H4 (cell line): ENCODE data around the gene CFAP77. TPM values are rescaled to one million over a fixed set of nuclear protein-coding genes. Genes with fewer than 3 reads are reported as not detected.

Experiments used
- DNase-seq: peaks from one replicate; pipeline ENCODE4 v3.0.0-alpha.2; 2015; ENCODE audit warnings: low spot score
- total RNA-seq: library from RNA; depleted of rRNA; stranded (reverse); fragments of >200 nt; shearing (Covaris generic); gene quantifications from 2 replicates; pipeline ENCODE4 v1.2.3, GENCODE V29; 2014

CFAP77 gene
- total RNA-seq, 1 experiment from 2014 or later = not detected

DNA sequence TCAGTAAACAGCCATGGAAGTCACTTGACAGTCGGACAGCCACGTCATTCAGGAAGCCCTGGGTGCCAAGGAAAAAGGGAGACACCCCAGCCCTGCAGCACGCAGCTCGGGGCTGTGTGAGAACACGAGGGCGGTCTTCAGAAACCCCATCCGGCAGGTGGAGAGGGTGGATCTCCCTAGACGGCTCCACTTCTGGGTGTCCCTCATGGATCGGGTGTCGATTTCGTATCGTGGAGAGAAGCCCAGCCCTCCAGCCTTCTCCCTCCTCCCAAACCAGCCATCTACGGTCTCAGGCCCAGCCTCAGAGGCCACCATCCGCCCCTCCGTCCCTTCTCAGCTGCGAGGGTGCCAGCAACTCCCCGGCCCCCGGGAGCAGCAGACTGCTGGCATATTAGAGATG lies 106.9 kb downstream of the CFAP77 start:
- DNase-seq = no peak

DNA sequence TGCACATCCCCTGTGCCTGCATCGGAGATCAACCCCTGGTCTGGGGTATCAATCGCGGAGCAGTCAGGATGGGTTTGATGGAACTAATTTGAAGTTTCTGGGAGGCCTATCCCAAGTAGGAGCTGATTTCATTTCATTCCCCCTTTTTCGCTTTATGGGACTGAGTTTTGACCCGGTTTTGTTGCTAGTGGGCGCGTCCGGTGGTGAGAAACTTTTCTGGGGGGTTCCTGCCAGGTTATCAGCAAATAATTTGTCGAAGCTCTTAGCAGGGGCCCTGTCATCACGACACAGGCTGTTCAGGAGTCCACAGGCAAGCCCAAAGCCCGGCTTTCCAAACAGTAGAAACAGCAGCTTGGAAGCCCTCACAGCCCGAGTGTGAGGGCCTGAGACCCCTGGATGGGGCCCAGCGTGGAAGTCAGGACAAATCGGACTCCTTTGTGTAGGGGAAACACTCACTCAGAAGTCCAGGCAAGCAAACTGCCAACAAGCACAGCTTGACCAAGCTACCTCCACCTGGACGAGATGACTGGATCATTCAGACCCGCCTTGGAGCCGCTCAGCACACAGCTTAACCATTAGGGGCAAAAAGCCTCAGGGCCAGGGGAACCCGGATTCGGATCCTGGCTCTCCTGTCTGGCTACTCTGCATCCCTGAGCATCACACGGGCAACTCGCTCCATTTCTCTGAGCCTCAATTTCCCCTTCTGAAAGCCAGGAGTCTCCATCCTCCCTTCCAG lies 108.0 kb downstream of the CFAP77 start:
- no peak for DNase-seq

DNA sequence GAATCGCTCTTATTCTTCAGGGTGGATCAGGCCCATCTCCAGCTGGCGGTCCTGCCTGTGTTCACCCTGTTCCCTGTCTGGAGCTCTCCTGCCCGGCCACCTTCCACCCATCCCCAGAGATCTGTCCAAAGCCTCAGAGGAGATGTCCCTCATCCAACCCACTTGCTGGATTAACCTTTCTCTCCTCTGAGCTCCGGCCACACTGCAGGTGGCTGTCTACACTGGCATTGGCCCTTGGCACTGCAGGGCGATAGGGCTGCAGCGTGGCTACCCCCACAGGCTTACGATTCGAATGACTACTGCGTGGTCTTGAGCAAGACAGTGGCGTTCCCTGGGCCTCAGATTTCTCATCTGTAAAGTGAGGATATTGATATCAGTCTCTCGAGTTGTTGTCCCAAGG lies 108.6 kb downstream of the CFAP77 start:
- DNase-seq = no peak

DNA sequence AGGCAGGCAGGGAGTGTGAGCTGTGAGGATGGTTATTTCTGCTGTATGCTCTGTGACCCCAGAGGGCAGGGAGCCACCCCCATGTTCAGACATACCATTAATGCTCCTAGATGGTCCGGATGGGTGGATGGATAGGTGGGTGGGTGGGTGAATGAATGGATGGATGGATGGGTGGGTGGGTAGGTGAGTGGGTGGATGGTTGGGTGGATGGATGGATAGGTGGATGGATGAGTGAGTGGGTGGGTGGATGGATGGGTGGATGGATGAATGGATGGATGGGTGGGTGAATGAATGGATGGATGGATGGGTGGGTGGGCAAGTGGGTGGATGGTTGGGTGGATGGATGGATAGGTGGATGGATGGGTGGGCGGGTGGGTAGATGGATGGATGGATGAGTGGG lies 109.0 kb downstream of the CFAP77 start:
- DNase-seq = no peak

DNA sequence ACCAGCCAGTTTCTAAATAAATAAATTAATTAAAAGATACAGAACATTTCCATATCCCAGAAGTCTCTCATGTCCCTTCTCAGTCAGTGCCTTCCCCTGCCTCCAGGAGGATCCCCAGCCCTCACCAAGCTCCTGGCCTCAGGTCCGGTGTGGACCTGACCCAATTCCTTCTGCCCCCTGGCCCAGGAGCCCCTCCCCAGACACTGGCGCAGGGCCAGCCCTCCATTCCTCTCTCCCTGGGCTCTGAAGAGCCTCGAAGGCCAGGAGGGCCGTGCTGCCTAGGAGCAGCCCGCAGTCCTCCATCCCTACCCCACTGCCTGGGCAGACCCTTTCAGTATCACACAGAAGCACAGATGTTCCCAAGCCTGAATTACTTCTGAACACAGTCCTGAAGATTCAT lies 110.6 kb downstream of the CFAP77 start:
- no peak for DNase-seq

DNA sequence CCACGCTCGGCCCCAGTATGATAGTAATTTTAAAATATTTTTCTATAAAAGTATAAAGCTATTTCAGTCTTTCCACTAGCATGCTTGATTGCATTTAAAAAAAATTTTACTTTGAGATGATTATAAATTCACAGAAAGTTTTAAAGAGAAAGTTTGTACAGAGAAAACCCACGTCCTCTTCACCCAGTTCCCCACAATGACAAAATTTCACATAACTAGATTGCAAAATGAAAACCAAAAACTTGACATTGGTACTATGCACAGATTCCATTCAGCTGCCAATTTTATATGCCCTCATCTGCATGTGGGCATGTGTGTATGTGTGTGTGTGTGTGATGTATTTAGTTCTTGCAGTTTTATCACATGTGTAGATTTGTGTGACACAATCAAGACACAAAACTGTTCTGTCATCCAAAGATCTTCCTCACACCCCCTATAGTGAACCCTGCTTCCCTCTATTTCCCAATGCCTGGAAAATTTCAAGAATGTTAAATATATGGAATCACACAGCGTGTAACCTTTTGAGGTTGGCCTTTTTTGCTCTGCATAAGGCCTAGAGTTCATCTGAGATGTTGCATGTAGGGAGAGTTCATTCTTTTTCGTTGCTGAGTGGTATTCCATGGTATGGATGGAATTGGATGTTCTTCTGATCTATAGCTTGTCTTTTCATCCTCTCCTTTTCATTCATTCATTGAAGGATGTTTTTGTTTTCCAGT lies 115.5 kb downstream of the CFAP77 start:
- DNase-seq = no peak

DNA sequence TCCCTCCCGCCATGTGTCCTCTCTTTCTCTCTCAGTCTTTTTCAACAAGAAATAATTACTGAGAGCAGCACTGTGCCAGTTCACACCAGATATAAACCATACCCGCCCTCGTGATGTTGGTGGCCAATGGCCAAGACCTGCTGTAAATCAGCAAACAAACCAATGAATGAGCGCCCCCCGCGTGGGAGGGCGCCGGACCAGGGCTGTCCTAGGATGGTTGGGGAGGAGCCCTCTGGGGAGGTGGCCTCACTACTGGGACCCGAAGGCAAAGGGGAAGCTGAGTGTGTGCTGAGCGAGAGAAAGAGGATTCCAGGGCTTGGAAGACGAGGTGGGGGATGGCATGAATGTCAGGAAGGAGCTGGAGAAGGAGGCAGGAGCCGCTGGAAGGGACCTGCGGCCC lies 121.2 kb downstream of the CFAP77 start:
- no peak for DNase-seq

DNA sequence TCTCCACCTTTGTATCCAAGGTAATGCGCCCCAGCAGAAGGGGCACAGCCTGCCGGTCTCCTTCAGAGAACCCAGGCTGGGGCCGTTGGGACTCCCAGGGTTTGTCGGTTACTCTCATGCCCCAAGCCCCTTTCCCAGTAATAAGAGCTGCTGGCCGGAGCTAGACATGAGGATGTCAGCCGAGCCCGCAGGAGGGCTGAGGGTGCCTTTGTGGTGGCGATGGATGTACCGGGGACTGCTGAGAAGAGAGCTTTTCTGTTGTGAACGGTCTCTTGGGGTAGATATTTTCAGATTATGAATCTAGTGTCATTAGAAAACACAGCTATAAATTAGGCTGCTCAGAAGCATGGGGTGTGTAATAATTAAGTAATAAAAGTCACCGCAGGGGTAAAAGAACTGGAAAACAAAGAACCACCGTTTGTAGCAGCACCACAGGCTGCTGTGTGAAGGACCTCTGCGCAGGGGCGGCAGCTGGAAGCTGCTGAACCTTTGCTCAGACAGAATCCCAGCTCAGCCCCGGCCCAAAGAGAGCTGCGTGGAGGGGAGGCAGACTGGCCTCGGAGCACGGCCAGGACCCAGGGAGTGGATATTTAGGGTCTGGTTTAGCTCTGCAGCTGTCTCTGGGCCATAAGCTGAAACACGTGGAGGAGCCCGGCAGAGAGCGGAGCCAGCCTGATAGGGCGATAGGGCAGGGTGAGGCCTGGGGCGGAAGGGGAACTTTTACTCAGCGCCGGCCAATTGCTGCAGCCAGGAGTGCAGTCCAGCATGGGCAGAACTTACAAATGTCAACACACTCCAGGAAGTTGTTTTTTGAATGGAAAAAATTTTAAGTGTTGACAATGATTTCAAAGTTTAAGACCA lies 121.9 kb downstream of the CFAP77 start:
- no peak for DNase-seq

DNA sequence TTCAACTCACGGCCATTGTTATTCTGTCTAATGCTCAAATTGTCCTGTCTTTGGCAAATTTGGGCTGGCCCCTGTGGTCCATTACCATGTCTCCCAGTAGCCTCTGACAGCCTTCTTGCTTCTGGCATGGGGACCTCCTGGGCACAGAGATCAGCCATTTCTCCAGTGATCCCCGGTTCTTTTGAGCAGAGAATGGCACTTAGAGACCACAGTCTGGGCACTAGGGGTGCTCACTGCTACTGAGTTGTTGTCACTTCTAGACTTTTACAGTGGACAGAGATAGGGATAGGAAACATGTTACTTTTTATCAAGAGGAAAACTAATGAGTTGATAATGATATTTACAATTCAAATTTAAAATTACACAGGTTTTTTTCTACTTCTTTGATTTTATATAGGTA lies 124.8 kb downstream of the CFAP77 start:
- no peak for DNase-seq

DNA sequence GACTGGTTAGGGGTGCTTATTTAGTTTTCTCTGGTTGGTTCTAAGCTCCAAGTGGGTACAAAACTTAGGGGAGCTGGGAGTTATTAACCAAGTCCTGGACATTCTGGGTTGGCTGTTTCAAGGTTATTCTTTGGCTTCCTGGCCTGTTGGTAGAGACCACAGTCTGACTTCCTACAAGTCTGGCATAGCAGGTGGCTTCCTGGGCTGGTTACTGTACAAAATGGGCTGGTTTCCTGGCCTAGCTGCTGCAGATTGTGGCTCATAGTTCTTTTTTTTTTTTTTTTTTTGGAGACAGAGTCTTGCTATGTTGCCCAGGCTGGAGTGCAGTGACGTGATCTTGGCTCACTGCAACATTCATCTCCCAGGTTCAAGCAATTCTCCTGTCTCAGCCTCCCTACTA lies 126.1 kb downstream of the CFAP77 start:
- DNase-seq = no peak

DNA sequence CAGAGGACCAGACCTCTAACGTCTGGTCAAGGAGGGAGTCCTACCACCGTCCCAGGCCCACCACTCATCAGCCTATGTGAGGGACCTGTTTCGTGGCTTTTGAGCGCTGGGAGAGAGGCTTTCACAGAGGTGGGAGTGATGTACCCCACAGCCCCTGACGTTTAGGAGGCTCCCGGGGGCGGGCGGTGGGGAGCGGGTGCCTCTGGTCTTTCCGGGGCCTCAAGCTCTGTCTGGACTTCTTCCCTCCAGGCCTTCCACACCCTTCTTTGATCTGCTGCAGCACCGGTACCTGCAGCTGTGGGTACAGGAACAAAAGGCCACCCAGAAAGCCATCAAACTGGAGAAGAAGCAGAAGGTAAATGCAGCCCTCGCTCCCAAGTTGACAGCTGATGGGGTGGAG lies 127.3 kb downstream of the CFAP77 start:
- DNase-seq = no peak

DNA sequence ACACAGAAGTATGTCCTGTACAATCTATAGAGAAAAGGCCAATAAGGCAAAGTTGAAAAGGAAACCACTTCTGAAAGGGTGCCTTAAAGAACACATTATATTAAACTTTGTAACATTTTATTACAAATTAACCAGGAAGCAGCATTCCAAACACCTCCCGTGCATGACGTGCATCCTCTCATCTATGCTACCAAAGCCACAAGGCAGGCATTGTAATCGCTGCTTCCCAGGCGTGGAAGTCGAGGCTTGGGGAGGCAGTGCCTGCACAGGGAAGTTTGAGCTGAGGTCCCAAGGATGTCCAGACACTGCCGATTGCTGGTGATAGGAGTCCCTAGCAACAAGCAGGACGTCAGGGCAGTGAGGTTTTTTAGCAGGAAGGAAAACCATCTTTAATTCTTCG lies 128.1 kb downstream of the CFAP77 start:
- no peak for DNase-seq

DNA sequence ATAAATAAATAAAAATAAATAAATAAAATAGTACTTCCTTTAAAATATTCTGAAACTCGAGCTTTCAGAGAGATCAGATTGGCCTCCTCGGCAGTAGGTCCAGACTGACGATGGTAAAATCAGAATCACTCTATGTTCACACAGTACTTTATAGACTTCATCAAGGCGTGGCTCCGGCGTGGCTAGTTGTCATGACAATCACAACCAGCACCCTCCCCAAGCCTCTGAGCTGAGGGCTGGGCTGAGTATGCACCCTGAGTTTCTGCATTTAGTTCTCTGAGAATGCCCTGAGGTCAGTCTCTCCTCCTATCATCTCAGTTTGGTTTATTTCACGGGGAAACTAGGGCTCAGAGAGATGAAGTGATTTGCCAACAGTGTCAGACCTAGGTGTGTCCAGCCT lies 129.1 kb downstream of the CFAP77 start:
- DNase-seq = no peak

DNA sequence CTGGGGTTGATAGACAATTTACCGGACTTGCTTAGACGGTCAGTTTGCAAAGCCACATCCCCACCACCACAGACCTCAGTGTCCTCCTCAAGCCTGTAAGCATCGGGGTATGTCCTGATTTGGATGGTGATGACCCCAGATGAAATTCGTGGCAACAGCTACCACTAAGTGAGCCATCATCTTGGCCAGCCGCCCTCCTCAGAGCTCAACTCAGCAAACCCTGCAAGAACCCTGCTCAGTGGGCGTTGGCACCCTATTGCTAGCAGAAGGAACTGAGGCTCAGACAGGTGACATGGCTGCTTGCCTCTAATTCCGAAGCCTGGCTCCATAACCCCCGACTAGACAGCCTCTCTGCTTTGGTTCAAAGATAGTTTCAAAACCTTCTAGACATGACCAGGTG lies 131.0 kb downstream of the CFAP77 start:
- DNase-seq = no peak

DNA sequence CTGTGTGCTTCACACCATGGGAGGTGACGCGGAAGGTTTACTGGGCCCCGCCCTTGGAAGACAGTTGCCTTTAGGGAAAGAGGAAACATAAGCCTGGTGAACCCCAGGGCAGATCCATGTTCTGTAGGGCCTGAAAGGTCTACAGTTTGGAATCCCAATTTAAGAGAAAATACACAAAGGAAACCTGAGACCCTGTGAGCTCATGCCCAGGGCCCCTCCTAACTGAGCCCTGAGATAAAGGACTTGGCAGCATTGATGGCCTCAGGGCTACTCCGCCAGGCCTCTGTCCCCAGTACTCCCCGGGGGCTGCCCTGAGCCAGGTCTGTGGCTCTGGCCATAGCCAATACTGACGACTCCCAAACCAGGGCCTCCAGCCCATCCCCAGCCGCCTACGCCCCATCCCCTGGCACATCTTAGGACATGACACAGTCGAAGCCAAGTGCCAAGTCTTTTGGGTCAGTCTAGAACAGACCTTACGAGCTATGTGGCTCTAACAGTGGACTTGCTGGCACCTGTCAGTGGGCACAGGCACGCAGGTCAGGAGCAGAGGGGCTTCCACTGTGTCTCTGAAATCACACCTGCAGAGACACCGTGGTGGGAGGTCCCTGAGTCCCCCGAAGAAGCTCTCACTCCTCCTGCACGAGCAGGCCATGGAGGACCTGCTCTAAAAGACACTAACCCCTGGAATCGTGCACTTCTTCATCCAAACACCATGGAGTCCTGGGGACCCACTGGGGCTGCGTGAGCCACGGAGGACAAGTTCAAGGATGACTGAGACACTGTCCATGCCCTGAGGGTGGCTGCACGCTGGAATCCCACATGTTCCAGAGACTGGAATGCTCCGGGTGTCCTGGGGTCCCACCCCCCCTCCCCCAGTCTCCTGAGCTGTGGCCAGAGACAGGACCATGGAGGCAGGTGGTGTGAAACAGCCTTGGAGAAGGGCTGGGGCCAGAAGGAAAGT lies 132.1 kb downstream of the CFAP77 start:
- no peak for DNase-seq

DNA sequence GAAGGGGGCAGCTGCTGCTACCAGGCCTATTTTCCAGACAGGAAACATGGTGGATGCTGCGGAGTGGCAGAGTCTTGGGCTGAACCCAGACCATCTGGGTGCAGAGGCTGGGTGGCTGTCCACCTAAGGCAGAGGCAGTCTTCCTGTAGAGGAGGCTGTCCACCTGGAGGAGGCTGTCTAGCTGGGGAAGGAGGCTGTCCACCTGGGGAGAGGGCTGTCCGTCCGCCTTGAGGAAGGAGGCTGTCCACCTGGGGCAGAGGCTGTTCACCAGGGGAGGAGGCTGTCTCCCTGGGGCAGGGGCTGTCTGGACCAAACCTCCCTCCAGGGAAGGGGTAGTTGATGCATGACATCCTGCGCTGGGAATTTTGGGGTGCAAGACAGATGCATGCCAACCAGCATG lies 133.2 kb downstream of the CFAP77 start:
- DNase-seq = no peak

DNA sequence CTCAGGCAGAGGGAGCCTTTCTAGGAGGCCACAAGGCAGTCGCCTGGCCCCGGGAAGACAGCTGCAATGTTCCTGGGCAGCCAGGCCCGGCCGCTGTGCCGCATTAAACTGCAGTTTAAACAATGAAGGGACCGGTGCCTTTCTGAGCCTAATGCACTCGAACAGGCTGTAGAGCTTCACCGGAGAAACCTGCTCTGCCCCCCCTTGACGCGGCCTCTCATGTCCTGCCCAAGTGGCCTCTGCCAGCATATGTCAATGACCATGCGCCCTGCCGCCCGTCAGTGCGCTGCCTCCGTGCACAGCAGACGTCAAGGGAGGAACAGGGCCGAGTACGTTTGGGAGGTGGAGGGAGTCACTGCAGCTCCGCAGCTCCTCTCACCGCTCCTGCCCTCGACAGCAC lies 133.9 kb downstream of the CFAP77 start:
- no peak for DNase-seq

DNA sequence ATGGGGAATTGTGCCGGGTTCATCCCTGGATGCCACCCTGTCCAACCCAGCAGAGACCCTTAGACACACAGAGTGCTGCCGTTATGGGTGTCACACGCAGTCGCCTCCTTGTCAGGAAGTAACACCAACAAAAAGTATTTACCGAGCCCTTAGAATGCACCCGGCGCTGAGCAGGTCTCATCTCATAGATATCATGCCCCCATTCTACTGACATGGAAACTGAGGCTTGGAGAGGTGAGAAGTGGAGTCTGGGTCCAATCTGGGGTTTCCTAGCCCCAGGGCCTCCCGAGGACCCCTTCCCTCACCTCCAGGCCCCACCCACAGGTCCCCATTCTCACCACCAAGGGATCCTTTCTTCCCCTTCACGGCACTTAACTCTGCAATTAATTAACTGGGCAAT lies 135.6 kb downstream of the CFAP77 start:
- DNase-seq = no peak

DNA sequence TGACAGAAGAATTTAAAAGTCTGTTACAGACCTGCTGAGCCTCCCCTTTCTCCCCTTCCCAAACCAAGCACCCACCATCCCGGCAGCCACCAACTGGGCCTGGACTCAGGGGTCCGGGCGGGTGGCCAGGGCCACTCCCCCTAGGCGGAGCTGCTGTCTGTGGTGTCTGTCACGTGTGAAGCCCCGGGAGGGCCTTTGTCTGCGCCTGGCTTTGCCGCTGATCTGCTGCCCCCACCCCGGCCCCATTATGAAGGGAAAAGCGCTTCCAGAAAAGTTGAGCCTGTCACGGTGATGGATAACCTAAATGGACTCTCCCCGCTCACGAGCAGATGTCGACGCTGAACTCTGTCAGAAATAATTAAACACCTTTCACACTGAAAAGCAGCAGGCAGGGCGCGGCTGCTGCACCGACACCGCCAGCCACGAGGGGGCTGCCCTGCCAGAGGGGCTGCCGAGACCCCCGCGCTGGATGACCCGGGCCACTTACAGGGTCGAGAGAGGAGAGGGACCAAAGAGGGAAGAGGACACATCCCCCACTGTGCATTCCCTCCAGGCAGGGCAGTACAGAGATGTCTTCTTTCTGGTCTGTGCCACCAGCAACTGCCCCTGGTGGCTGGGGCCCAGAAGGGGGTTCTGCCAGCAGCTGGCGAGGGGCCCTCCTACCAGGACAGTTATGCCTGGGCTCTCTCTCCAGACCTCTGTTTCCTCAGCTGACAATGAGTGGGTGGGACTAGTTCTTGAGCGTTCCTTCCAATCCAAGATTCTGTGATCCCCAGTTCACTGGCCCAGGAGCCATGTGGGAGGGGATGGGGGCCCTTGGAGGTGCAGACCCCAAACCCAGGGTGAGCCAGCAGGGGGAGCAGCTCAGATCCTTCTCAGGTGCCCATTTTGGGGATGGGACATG lies 136.4 kb downstream of the CFAP77 start:
- no peak for DNase-seq

DNA sequence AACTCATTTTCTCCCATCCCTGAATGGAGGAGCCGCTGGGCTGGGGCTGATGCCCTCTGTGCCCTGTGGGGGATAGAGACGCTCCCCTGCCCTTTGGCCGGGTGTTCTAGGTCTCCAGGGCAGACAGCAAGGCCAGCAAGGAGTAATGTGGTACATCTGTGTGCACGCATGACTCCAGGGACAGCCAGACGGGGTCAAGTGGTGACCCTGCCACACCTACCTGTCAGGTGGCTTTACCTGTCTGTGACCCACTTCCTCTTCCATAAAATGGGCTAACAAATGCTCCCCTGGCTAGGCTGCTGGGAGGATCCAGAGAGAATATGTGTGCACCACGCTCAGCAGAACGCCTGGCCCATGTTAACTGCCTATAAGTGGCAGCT lies 137.0 kb downstream of the CFAP77 start:
- DNase-seq = no peak

DNA sequence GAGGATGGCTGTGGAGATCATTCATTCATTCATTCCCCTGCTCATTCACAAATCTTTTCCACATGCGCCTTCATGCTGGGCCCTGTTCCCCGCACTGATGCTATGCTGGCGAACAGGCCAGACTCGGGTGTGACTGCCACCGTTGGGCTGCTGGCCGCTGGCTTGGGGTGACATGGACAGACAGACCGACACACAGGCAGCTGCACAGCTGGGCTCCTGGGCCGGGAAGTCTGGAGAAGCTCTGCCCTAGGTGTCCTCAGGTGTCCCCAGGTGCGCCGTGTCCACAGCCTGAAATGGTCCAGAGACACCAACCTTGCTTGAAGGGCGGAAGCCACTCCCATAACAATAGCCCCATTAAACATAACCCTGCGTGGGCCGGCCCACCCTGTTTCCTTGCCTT lies 137.4 kb downstream of the CFAP77 start:
- no peak for DNase-seq
